K562 (cell line): ENCODE results near the gene NRP2.

ENCODE experiments used
- CREB5 ChIP-seq: fragments of 250-450 bp; sonication (Bioruptor Pico); IDR thresholded peaks from 2 replicates; pipeline ENCODE4 v1.5.0; 2020; ENCODE audit warnings: mild to moderate bottlenecking
- CTCF ChIP-seq, 3 experiments: IDR thresholded peaks in 2 of 3; conservative IDR thresholded peaks in 1 of 3; 2 replicates each; pipeline ENCODE4 v1.5.1; 2011 to 2012; ENCODE audit warnings: low read length in 3 of 3, mild to moderate bottlenecking in 3 of 3, control low read depth in 2 of 3, improper control_type of control experiment in 1 of 3, inconsistent platforms in 1 of 3, low read depth in 1 of 3, mixed read lengths in 1 of 3, moderate library complexity in 1 of 3; ENCODE audit not compliant: insufficient read depth in 2 of 3
- EHMT2 ChIP-seq: fragments of 450-650 bp; IDR thresholded peaks from 2 replicates; pipeline ENCODE4 v1.6.1; 2018; ENCODE audit warnings: antibody characterized with exemption
- EZH2 ChIP-seq: IDR thresholded peaks from 2 replicates; pipeline ENCODE4 v1.6.1; 2012; ENCODE audit warnings: low read depth, mild to moderate bottlenecking, inconsistent platforms, low read length, borderline replicate concordance
- HINFP ChIP-seq: fragments of 450-650 bp; conservative IDR thresholded peaks from 2 replicates; pipeline ENCODE4 v1.6.1; 2016; ENCODE audit warnings: missing genetic modification characterization, low read depth, mild to moderate bottlenecking, control low read depth, missing compliant biosample characterization
- PRDM10 ChIP-seq: fragments of 450-650 bp; IDR thresholded peaks from 2 replicates; pipeline ENCODE4 v1.6.1; 2018; ENCODE audit not compliant: partially characterized antibody
- RBM15 ChIP-seq: fragments of 200-400 bp; formaldehyde crosslinking; IDR thresholded peaks from 2 replicates; pipeline ENCODE4 v1.6.1; 2018; ENCODE audit warnings: mild to moderate bottlenecking, low read length, moderate library complexity; ENCODE audit not compliant: insufficient read depth
- SRF ChIP-seq, 2 experiments: fragments of 250-450, 450-650 bp in 1 of 2; sonication (Bioruptor Pico) in 1 of 2; sonication (generic) in 1 of 2; formaldehyde crosslinking; IDR thresholded peaks; 2 replicates each; pipeline versions ENCODE4 v1.5.0 to v1.5.1; 2020 to 2022; ENCODE audit warnings: mild to moderate bottlenecking in 1 of 2, missing genetic modification reagents in 1 of 2
- TCF7L2 ChIP-seq: fragments of 150-350 bp; IDR thresholded peaks from 2 replicates; pipeline ENCODE4 v1.6.1; 2016; ENCODE audit warnings: low read depth, mild to moderate bottlenecking, low read length, moderate library complexity
- ZBTB43 ChIP-seq: sonication (generic); formaldehyde crosslinking; IDR thresholded peaks from 2 replicates; pipeline ENCODE4 v1.8.0; 2023; ENCODE audit warnings: mild to moderate bottlenecking, missing genetic modification reagents
- ZNF384 ChIP-seq: IDR thresholded peaks from 2 replicates; pipeline ENCODE4 v1.6.1; 2012; ENCODE audit warnings: low read depth, low read length, improper control_type of control experiment
- ZNF696 ChIP-seq: fragments of 250-450 bp; sonication (Bioruptor Pico); conservative IDR thresholded peaks from 2 replicates; pipeline ENCODE4 v1.4.0; 2020; ENCODE audit warnings: mild to moderate bottlenecking, moderate library complexity

GRCh38 chr2:205685314-205686055 is 3.2 kb downstream of the NRP2 start:
- TF ChIP-seq ZNF384 = no peak
- TF ChIP-seq HINFP (tag) = no peak
- no peak for TF ChIP-seq EHMT2
- no peak for TF ChIP-seq ZNF696 (CRISPR knock-in tag)
- no peak for TF ChIP-seq SRF (CRISPR knock-in tag; IDR thresholded peaks at IDR 0.05)
- no peak for TF ChIP-seq RBM15
- TF ChIP-seq CREB5 (CRISPR knock-in tag) = no peak
- no peak for TF ChIP-seq EZH2
- TF ChIP-seq CTCF (IDR thresholded peaks at IDR 0.05 in 2 of 3, conservative IDR thresholded peaks at IDR 0.05 in 1 of 3; ENCODE audit: insufficient read depth in 2 of 3, low read depth in 1 of 3, low read length in 3 of 3) = no peak
- TF ChIP-seq PRDM10 = no peak
- TF ChIP-seq ZBTB43 (CRISPR knock-in tag) = no peak
- TF ChIP-seq TCF7L2 = no peak
